Common myeloid progenitor, CD34-positive (primary cell): Measurements from ENCODE around the gene PRL.

Experiments
- CTCF ChIA-PET: fragments of 350-600 bp; sonication (Branson Sonifier 250); formaldehyde crosslinking; loops from one replicate; lab custom pipeline; 2021; ENCODE audit warnings: antibody characterized with exemption; lab: Charles Lee
- POLR2A ChIA-PET: fragments of 350-600 bp; sonication (Branson Sonifier 250); formaldehyde crosslinking; loops from one replicate; lab custom pipeline; 2021; ENCODE audit warnings: antibody characterized with exemption; lab: Charles Lee
- DNase-seq, 3 donors: peaks; one replicate each; pipeline versions ENCODE4 v3.0.0 to v3.0.0-alpha.2; 2013
- H3K27ac ChIP-seq, 2 experiments: 1 replicate in 1 of 2; 2 replicates in 1 of 2; pipeline ENCODE4 v1.7.0; 2013; ENCODE audit warnings: inconsistent platforms in 2 of 2, low read length in 2 of 2, mild to moderate bottlenecking in 2 of 2, low read depth in 1 of 2, moderate library complexity in 1 of 2; ENCODE audit not compliant: severe bottlenecking in 2 of 2, insufficient read depth in 1 of 2, poor library complexity in 1 of 2
- H3K27me3 ChIP-seq, 5 experiments: replicated peaks in 2 of 5; 1 replicate in 3 of 5; 2 replicates in 2 of 5; pipeline versions ENCODE4 v1.6.1 to v1.7.0; 2013; ENCODE audit warnings: low read length in 4 of 5, mild to moderate bottlenecking in 2 of 5, moderate library complexity in 2 of 5, inconsistent platforms in 1 of 5; ENCODE audit not compliant: insufficient read depth in 5 of 5, control insufficient read depth in 4 of 5
- H3K36me3 ChIP-seq, 4 experiments: 1 replicate in 2 of 4; 2 replicates in 2 of 4; pipeline versions ENCODE4 v1.6.1 to v1.7.0; 2013; ENCODE audit warnings: low read length in 3 of 4, control low read depth in 1 of 4, mild to moderate bottlenecking in 1 of 4; ENCODE audit not compliant: control insufficient read depth in 4 of 4, insufficient read depth in 4 of 4
- H3K4me1 ChIP-seq, 4 experiments: 1 replicate in 3 of 4; 2 replicates in 1 of 4; pipeline versions ENCODE4 v1.6.1 to v1.7.1; 2013; ENCODE audit warnings: low read length in 3 of 4, mild to moderate bottlenecking in 3 of 4, control low read depth in 1 of 4, inconsistent platforms in 1 of 4, moderate library complexity in 1 of 4; ENCODE audit not compliant: control insufficient read depth in 4 of 4, insufficient read depth in 4 of 4; ENCODE audit errors: control extremely low read depth in 1 of 4
- H3K4me3 ChIP-seq, 7 experiments: 1 replicate in 4 of 7; 2 replicates in 3 of 7; pipeline versions ENCODE4 v1.5.1 to v1.7.0; 2013; ENCODE audit warnings: mild to moderate bottlenecking in 7 of 7, low read length in 6 of 7, moderate library complexity in 6 of 7, inconsistent platforms in 2 of 7, low read depth in 2 of 7, control low read depth in 1 of 7; ENCODE audit not compliant: insufficient read depth in 4 of 7, control insufficient read depth in 1 of 7; ENCODE audit errors: extremely low read depth in 1 of 7
- H3K9me3 ChIP-seq, 5 experiments: 1 replicate in 4 of 5; 2 replicates in 1 of 5; pipeline versions ENCODE4 v1.6.1 to v1.7.1; 2013; ENCODE audit warnings: low read length in 4 of 5, mild to moderate bottlenecking in 2 of 5, inconsistent platforms in 1 of 5, low read depth in 1 of 5, moderate library complexity in 1 of 5; ENCODE audit not compliant: control insufficient read depth in 4 of 5, insufficient read depth in 2 of 5; ENCODE audit errors: control extremely low read depth in 1 of 5
- WGBS: methylation state at CpG from one replicate; pipeline ENCODE4 v1.1.5; 2013; ENCODE audit not compliant: insufficient coverage; 5-methylcytosine and 5-hydroxymethylcytosine counted together

The PRL gene

GRCh38 chr6:22328474-22328873, 31.6 kb upstream of the PRL start:
- POLR2A ChIA-PET, result no interaction called here

DNA sequence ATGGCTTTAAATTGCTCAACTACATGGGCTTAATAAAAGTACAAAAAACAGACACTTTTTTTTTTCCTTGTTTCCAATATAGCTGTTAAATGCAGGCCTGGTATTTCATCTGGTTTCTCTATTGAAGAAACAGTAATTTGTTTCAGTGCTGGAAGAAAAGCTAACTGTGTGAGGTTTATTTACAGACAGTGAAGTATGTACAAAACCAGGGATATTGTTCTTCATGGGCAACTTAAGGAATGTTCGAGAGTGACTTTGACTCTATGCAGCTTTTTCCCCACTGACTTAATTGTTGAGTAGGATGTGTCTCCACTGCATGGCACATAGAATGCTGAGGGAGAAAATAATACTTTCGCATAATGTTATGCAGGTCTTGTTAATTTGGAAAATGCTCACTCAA, 31.0 kb upstream of the PRL start:
- ChIA-PET POLR2A (no interaction called here), CTCF (no interaction called here)
- WGBS, result 89% methylated on average over 1 of the region's 2 CpGs
- Histone ChIP-seq H3K27ac (no peak overlapping the region), H3K27me3 (no peaks in the 10 kb centered on the region), H3K9me3 (peaks cover 0 to 1% (median 0%) of the 10 kb centered on the region in 5 experiments), H3K4me1 (no peaks in the 10 kb centered on the region), H3K4me3 (no peak overlapping the region), H3K36me3 (no peaks in the 10 kb centered on the region)
- DNase-seq, result no peak

More at GRCh38 chr6:22328474-22328873, 31.6 kb upstream of the PRL start:
- Histone ChIP-seq H3K27me3 (no peaks in the 10 kb centered on the region), H3K9me3 (peaks cover 0 to 1% (median 0%) of the 10 kb centered on the region in 5 experiments), H3K27ac (no peak overlapping the region), H3K4me1 (no peaks in the 10 kb centered on the region), H3K36me3 (no peaks in the 10 kb centered on the region), H3K4me3 (no peak overlapping the region)
- 100% methylated on average over 4 of the region's 5 CpGs for WGBS
- CTCF ChIA-PET, result no interaction called here
- DNase-seq, result no peak

DNA sequence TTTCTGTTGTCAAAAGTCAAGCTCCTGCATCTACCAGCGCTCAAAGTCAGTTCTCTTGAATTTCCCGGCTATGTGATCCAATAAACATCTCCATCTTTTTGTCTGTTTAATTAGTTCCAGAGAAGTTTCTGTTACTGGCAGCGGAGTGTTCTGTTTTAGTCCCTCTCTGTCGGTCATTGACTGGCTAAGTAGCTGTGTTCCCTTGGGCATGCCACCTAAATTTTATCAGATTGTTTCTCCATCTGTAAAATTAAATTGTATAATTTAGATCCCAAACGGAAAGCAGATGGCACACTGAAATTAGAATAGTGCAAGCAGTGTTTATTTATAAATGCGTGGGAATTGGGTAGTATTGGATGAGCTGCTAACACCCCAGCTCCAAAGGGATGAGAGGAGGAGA, 29.7 kb upstream of the PRL start:
- Histone ChIP-seq H3K27ac (no peak overlapping the region), H3K4me3 (no peak overlapping the region), H3K27me3 (no peaks in the 10 kb centered on the region), H3K4me1 (no peaks in the 10 kb centered on the region), H3K9me3 (peaks cover 0 to 1% (median 0%) of the 10 kb centered on the region in 5 experiments), H3K36me3 (no peaks in the 10 kb centered on the region)
- ChIA-PET POLR2A (no interaction called here), CTCF (no interaction called here)
- 97% methylated on average over 5 of the region's 6 CpGs for WGBS
- DNase-seq, result no peak

DNA sequence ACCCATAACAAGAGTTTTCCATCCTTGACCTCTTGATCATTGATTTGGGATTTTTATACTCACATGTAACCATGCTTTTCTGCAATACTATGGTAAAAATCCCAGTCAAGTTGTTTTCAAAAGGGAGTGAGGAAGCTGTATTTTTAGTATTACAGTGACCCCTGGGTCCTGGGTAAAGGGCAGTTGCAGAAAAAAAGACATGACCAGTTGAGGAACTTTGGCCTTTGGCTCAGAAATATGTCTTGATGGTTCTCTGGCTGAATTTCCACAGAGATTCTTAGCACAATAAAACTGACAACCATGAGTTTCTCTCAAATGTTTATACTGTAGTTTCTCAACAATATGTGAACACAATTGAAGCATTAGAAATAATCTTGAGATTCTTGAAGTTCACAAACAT, 28.6 kb upstream of the PRL start:
- no peaks in the 10 kb centered on the region for H3K4me1 ChIP-seq
- DNase-seq, result no peak
- peaks cover 0 to 1% (median 0%) of the 10 kb centered on the region in 5 experiments for H3K9me3 ChIP-seq
- ChIA-PET POLR2A (no interaction called here), CTCF (no interaction called here)
- H3K4me3 ChIP-seq, result no peak overlapping the region
- H3K27ac ChIP-seq, result no peak overlapping the region
- H3K27me3 ChIP-seq, result no peaks in the 10 kb centered on the region
- H3K36me3 ChIP-seq, result no peaks in the 10 kb centered on the region

DNA sequence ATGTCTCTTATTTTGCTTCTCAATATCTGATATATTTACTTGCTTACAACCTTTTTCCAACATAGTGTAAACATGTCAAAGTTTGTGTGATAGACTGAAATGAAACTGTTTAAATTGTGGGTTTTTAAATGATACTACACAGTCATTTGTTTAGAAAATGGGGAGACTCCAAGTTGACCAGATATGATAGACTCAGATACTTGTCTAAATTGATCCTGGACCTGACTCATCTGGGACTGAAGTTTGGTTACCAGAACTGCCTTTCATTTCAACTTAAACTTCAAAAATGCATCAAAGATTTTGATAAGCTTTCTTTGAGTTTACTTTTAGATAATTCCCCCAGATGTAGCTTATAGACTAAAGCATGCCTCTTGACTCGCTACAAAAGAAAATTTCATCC, 27.0 kb upstream of the PRL start:
- POLR2A ChIA-PET, result no interaction called here
- WGBS, result 100% methylated on average over 1 of the region's 1 CpG
- CTCF ChIA-PET, result no interaction called here
- H3K9me3 ChIP-seq, result peaks cover 0 to 1% (median 0%) of the 10 kb centered on the region in 5 experiments
- H3K27me3 ChIP-seq, result no peaks in the 10 kb centered on the region
- H3K4me1 ChIP-seq, result no peaks in the 10 kb centered on the region
- no peak overlapping the region for H3K27ac ChIP-seq
- H3K4me3 ChIP-seq, result no peak overlapping the region
- DNase-seq, result no peak
- H3K36me3 ChIP-seq, result no peaks in the 10 kb centered on the region

DNA sequence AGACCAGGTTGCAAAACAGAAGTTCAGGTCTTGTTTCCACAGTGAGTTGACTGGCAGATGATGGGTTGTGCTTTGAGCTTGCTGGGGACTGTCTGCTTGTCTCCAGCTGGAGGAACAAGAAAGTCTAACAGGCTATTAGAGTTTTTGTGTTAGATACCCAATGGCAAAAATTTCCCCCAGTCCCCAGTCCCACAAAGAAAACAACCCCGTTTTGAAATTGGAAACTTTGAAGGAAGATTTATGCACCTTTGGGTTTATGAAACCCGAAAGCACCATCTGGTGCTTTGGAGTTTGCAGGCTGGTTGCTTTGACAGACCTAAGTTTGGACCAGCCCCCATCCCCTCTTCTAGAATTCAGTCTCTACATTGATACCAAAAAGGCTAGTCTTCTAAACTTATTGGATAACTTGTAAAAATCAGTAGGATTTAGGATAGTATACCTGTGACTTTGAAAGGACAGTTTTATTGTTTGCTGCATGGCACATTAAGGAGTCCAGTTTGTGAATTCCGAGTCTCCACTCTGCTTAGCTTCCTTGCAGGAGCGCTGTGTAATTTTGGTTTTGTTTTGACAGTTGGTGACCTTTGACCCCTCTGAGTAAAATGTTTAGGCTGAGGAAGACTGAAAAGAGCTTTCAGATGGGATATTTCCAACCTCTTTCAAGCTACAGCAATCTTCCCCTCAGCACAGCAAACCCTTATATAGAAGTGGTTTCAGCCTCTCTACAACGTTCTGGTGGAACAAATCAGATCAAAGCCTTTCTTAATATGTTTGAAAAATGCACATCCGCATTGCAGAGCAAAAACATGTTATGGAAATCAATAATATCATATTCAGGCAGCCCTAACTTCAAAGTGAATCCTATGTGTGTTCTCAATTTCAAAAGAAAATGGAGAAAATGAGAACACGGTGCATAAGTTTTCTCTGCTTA, 25.5 kb upstream of the PRL start:
- CTCF ChIA-PET, result no interaction called here
- Histone ChIP-seq H3K27ac (no peak overlapping the region), H3K27me3 (no peaks in the 10 kb centered on the region), H3K9me3 (peaks cover 0 to 3% (median 1%) of the 10 kb centered on the region in 5 experiments), H3K36me3 (no peaks in the 10 kb centered on the region), H3K4me3 (no peak overlapping the region), H3K4me1 (no peaks in the 10 kb centered on the region)
- DNase-seq, result no peak
- WGBS, result 84% methylated on average over 6 of the region's 7 CpGs
- POLR2A ChIA-PET, result no interaction called here

GRCh38 chr6:22320750-22321149, 23.9 kb upstream of the PRL start:
- POLR2A ChIA-PET, result no interaction called here
- no peak for DNase-seq
- Histone ChIP-seq H3K27me3 (no peaks in the 10 kb centered on the region), H3K9me3 (peaks cover 0 to 3% (median under 1%) of the 10 kb centered on the region in 5 experiments), H3K27ac (no peak overlapping the region), H3K4me1 (no peaks in the 10 kb centered on the region), H3K4me3 (no peak overlapping the region), H3K36me3 (no peaks in the 10 kb centered on the region)
- CTCF ChIA-PET, result no interaction called here
- WGBS, result 100% methylated on average over 1 of the region's 1 CpG
